Measurements from ENCODE around the gene WDR19. TPM values are rescaled to one million over a fixed set of nuclear protein-coding genes. Genes with fewer than 3 reads are reported as not detected.

Gene WDR19
- total RNA-seq, 1 donor = 46.2 TPM

DNA sequence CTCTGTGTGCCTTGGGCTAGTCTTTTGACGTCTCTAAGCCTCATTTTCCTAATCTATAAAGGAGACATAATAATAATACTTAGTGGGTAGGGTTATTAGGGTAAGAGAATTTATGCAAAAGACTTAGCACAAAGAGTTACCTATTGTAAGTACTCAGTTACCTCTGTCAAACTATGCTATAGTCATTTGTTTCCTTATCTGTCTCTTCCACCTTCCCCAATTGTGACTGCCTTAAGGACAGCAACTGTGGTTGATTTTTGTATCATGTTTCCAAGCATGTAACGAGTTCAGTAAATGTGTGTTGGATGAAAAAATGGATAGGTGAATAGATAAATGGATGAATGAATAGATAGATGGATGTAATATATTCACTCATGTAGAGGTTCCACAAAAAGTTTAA lies 48.1 kb downstream of the WDR19 start:
- TF ChIP-seq, protein P1, sequence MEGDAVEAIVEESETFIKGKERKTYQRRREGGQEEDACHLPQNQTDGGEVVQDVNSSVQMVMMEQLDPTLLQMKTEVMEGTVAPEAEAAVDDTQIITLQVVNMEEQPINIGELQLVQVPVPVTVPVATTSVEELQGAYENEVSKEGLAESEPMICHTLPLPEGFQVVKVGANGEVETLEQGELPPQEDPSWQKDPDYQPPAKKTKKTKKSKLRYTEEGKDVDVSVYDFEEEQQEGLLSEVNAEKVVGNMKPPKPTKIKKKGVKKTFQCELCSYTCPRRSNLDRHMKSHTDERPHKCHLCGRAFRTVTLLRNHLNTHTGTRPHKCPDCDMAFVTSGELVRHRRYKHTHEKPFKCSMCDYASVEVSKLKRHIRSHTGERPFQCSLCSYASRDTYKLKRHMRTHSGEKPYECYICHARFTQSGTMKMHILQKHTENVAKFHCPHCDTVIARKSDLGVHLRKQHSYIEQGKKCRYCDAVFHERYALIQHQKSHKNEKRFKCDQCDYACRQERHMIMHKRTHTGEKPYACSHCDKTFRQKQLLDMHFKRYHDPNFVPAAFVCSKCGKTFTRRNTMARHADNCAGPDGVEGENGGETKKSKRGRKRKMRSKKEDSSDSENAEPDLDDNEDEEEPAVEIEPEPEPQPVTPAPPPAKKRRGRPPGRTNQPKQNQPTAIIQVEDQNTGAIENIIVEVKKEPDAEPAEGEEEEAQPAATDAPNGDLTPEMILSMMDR (IDR thresholded peaks at IDR 0.05; ENCODE audit: insufficient read depth, low read length) = no peak
- no peak for DNase-seq (ENCODE audit: low read depth)
- H3K4me3 ChIP-seq (ENCODE audit: low read depth, low read length) = no peak overlapping the region

- H3K4me3 ChIP-seq (ENCODE audit: low read depth, low read length) = no peak overlapping the region
- no peak for DNase-seq (ENCODE audit: low read depth)
- TF ChIP-seq, protein P1 (IDR thresholded peaks at IDR 0.05; ENCODE audit: insufficient read depth, low read length) = no peak
Measured at GRCh38 chr4:39231660-39232059, 49.3 kb downstream of the WDR19 start.

- no peak for DNase-seq (ENCODE audit: low read depth)
- TF ChIP-seq, protein P1 (IDR thresholded peaks at IDR 0.05; ENCODE audit: insufficient read depth, low read length) = no peak
Measured at GRCh38 chr4:39232100-39232499, 49.8 kb downstream of the WDR19 start.

GRCh38 chr4:39233114-39233513 lies 50.8 kb downstream of the WDR19 start:
- TF ChIP-seq, protein P1 (IDR thresholded peaks at IDR 0.05; ENCODE audit: insufficient read depth, low read length) = no peak
- no peak overlapping the region for H3K4me3 ChIP-seq (ENCODE audit: low read depth, low read length)

More at GRCh38 chr4:39232100-39232499, 49.8 kb downstream of the WDR19 start:
- no peak overlapping the region for H3K4me3 ChIP-seq (ENCODE audit: low read depth, low read length)

DNA sequence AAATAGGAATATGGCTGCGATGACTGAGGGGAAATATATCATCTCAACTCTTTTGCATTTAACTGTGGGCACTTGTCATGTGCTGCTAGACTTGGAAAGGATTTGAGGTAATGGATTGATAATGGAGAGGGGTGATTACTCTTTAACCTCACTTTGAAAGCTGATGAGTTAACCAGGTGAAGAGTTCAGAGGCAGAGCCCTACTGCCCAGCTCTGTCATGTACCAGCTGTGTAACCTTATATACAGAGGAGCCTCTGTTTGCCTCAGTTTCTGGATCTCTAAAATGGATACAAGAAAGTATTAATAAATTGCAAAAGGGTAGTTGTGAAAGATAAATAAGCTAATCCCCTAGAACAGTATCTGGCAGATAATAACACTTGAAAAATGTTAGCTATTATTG lies 51.5 kb downstream of the WDR19 start:
- TF ChIP-seq, protein P1 (IDR thresholded peaks at IDR 0.05; ENCODE audit: insufficient read depth, low read length) = no peak
- H3K4me3 ChIP-seq (ENCODE audit: low read depth, low read length) = no peak overlapping the region
- no peak for DNase-seq (ENCODE audit: low read depth)

More at GRCh38 chr4:39233114-39233513, 50.8 kb downstream of the WDR19 start:
- no peak for DNase-seq (ENCODE audit: low read depth)

DNA sequence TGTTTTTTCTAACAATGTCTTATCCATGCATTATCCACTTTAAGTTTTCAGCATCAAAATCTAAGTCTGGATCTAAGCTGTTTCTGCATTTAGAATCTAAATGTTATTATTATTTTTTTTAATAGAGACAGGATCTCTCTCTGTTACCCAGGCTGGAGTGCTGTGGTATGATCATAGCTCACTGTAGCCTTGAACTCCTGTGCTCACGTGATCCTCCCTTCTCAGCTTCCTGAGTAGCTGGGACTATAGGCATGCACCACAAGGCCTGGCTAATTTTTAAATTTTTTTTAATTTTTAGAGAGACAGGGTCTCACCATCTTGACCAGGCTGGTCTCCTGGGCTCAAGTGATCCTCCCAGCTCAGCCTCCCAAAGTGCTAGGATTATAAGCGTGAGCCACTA lies 52.7 kb downstream of the WDR19 start:
- no peak for DNase-seq (ENCODE audit: low read depth)
- TF ChIP-seq, protein P1 (IDR thresholded peaks at IDR 0.05; ENCODE audit: insufficient read depth, low read length) = no peak
- no peak overlapping the region for H3K4me3 ChIP-seq (ENCODE audit: low read depth, low read length)

DNA sequence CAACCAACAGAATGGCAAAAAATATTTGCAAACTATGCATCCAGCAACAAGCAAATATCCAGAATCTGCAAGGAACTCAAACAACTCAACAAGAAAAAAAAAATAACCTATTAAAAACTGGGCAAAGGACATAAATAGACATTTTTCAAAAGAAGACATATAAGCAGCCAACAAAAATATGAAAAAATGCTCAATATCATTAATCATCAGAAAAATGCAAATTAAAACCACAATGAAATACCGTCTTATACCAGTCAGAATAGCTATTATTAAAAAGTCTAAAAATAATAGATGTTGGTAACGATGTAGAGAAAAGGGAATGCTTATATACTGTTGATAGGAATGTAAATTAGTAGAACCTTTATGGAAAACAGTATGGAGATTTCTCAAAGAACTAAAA lies 53.4 kb downstream of the WDR19 start:
- H3K4me3 ChIP-seq (ENCODE audit: low read depth, low read length) = no peak overlapping the region
- peak; percentile 4 for DNase-seq (ENCODE audit: low read depth)
- TF ChIP-seq, protein P1 (IDR thresholded peaks at IDR 0.05; ENCODE audit: insufficient read depth, low read length) = no peak
